ENCODE results near the gene GJB5.

GJB5 gene

DNA sequence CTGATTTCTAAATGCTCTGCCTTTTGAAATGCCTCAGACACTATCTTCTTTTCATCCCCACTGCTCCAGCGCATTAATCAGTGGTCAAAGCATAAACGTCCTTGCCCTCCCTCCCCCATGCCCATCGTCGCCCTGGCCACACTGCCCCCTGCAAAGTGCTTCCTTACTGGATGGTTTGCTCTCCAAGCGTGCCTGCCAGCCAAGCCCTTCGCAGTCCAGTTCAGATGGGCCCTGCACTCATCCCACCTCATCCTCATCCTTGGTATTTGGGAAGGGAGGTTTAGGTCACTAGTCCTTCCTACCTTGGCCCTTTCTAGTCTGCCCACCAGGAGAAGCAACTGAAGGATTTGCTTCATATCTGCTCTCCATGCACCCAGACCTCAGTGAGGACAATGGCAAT, 41.1 kb downstream of the GJB5 start:
- no peak for ATAC-seq

DNA sequence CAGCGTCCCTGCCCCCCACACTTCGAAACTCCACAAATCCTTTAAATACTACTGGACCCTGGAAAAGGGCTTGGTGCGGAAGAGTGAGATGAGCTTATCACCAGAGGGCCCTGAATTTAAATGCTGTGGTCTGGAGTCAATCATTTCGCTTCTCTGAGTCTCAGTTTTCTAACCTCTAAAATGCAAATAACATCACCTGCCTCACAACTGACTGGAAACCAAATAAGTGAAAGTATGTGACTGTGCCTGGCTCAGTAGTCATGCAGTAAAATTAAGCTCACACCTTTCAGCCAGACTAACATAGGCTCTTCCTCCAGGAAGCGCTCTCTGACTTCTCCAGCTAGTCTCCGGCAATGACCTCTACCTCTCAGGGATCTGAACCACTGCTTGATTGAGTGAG, 42.1 kb downstream of the GJB5 start:
- ATAC-seq, result peak in 1 of 2 donors; percentile 25

DNA sequence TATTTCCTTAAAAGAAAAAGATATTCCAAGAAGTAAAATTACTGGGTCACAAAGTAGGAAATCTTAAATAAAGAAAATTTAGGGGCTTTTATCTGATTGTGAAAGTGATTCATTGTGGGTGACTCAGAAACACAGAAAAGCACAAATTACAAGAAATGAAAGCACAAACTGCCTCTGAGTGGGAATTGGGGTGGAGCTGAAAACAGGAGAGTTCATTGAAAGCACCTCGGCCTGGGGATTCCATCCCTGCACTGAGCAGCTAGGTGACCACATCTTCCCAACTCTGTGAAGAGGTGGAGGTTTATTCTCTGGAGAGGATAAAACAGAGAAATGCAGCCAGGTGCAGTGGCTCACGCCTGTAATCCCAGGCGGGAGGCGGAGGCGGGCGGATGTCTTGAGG, 45.4 kb downstream of the GJB5 start:
- peak in 1 of 2 donors; percentile 59 for ATAC-seq

DNA sequence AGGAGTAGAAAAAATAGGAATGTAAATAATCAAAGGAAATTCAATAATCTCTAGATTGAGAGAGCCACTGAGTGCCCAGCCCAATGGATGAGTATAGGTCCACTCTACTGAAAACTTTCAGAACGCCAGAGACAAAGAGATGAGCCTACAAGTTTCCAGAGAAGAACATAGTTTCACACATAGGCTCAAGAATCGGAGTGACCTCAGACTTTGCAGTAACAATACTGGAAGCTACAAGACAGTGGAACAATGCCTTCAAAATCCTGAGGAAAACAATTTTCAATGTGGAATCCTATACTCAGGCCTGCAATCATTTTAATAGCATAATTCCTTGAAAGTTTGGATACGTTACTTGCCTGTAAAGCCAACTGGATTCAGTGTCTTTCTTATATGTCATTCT, 48.9 kb downstream of the GJB5 start:
- ATAC-seq, result no peak

DNA sequence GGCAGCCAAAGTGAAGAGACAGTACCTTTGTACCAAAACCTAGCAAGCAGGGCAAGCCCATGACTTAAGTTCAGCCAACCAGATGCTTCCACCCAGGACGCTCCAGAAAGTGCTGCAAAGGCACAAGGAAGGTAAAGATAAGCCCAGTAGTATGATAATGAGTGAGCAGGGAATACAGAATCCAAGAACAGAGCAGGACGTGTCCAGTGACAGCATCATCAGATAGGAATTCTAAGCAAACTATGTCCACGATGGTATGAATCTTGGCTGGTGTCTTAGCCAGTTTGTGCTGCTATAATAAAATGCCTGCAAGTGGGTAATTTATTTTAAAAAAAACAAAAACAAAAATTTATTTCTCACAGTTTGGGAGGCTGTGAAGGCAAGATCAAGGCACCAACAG, 51.5 kb downstream of the GJB5 start:
- no peak for ATAC-seq

Data from activated CD4-positive, CD25-positive, alpha-beta regulatory T cell treated with anti-CD3 and anti-CD28 coated beads, Interleukin-2, amount 50 U/mL, for 24 hours (primary cell).